Activated CD8-positive, alpha-beta T cell treated with anti-CD3 and anti-CD28 coated beads for 36 hours (primary cell): ENCODE measurements around the gene LGALS3. TPM values are rescaled to one million over a fixed set of nuclear protein-coding genes. Genes with fewer than 3 reads are reported as not detected.

Experiments used
- ATAC-seq: fragments of 200-7000 bp; cut with Tn5 transposase; one replicate; pipeline ENCODE4 v1.10.0; 2021; ENCODE audit warnings: mild to moderate bottlenecking, moderate library complexity
- CTCF ChIA-PET: fragments of 350-600 bp; sonication (Branson Sonifier 250); formaldehyde crosslinking; loops from one replicate; lab custom pipeline; 2021; ENCODE audit warnings: antibody characterized with exemption; lab: Charles Lee
- POLR2A ChIA-PET: fragments of 350-600 bp; sonication (Branson Sonifier 250); formaldehyde crosslinking; loops from one replicate; lab custom pipeline; 2021; ENCODE audit warnings: antibody characterized with exemption; lab: Charles Lee
- DNase-seq: peaks from one replicate; pipeline ENCODE4 v3.0.0-alpha.2; 2020
- H3K27ac Mint-ChIP-seq: one replicate; pipeline ENCODE4 v1.8.0; 2021; ENCODE audit warnings: mild to moderate bottlenecking, mixed read lengths
- H3K27me3 Mint-ChIP-seq: one replicate; pipeline ENCODE4 v1.8.0; 2021; ENCODE audit warnings: mixed read lengths
- H3K36me3 Mint-ChIP-seq: one replicate; pipeline ENCODE4 v1.8.0; 2021; ENCODE audit warnings: low read depth, mixed read lengths
- H3K4me1 Mint-ChIP-seq: one replicate; pipeline ENCODE4 v1.8.0; 2021; ENCODE audit warnings: low read depth, mixed read lengths
- H3K4me3 Mint-ChIP-seq: one replicate; pipeline ENCODE4 v1.8.0; 2021; ENCODE audit warnings: mild to moderate bottlenecking, moderate library complexity, mixed read lengths
- H3K9me3 Mint-ChIP-seq: one replicate; pipeline ENCODE4 v1.8.0; 2021; ENCODE audit warnings: mixed read lengths
- intact Hi-C: fragments of 100-400 bp; cut with micrococcal nuclease; formaldehyde crosslinking; loops from one replicate; pipeline ENCODE4 v1.10.0; 2022
- total RNA-seq, 2 experiments: library from RNA; stranded (reverse); gene quantifications; one replicate each; pipeline ENCODE4 v1.2.3, GENCODE V29; 2021
- TF ChIP-seq, protein P1 (sequence below): fragments of 200-600 bp; IDR thresholded peaks from one replicate; pipeline ENCODE4 v1.8.0; 2022; ENCODE audit warnings: antibody characterized with exemption, mild to moderate bottlenecking

Gene LGALS3
- total RNA-seq, 2 experiments from 2014 or later, result 4.5 to 6.0 TPM

DNA sequence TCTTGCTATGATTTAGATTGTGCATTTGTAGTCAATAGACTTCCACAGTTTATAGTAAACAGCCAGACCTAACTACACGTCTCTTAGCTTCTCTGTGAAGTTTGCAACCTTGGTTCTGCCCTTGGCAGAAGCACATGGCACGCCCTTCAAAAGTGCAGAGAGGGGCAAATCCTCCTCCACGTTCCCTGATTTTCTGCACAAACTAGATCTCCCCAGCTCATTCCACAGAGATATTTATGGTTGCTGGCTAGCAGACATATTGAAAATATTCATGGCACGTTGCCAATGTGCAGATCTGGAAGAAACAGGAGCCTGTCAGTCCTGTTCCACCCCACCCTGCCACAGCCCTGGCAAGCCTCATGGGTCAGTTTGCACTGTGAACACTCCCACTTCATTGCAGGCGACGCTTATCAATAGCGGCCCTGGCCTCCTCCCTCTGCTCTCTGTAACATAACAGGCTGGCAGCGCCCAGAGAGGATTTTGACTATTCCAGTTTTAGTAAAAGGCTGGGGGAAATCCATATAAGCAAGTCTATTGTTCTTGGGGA, 6.5 kb upstream of the LGALS3 start:
- TF ChIP-seq, protein P1, sequence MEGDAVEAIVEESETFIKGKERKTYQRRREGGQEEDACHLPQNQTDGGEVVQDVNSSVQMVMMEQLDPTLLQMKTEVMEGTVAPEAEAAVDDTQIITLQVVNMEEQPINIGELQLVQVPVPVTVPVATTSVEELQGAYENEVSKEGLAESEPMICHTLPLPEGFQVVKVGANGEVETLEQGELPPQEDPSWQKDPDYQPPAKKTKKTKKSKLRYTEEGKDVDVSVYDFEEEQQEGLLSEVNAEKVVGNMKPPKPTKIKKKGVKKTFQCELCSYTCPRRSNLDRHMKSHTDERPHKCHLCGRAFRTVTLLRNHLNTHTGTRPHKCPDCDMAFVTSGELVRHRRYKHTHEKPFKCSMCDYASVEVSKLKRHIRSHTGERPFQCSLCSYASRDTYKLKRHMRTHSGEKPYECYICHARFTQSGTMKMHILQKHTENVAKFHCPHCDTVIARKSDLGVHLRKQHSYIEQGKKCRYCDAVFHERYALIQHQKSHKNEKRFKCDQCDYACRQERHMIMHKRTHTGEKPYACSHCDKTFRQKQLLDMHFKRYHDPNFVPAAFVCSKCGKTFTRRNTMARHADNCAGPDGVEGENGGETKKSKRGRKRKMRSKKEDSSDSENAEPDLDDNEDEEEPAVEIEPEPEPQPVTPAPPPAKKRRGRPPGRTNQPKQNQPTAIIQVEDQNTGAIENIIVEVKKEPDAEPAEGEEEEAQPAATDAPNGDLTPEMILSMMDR, result no peak
- DNase-seq (no peak), ATAC-seq (no peak)
- POLR2A ChIA-PET, result no interaction called here
- Mint-ChIP-seq H3K4me1 (peaks cover 4% of the 10 kb centered on the region), H3K36me3 (no peaks in the 10 kb centered on the region), H3K27me3 (peaks cover 6% of the 10 kb centered on the region), H3K27ac (no peak overlapping the region), H3K4me3 (no peak overlapping the region), H3K9me3 (no peaks in the 10 kb centered on the region)
- CTCF ChIA-PET, result interaction anchor here (1.2 kb wide), 1 partner anchor 12 kb away, joined by 4 read pairs; no protein-coding TSS in a partner anchor
- intact Hi-C loops, result no loop called here

DNA sequence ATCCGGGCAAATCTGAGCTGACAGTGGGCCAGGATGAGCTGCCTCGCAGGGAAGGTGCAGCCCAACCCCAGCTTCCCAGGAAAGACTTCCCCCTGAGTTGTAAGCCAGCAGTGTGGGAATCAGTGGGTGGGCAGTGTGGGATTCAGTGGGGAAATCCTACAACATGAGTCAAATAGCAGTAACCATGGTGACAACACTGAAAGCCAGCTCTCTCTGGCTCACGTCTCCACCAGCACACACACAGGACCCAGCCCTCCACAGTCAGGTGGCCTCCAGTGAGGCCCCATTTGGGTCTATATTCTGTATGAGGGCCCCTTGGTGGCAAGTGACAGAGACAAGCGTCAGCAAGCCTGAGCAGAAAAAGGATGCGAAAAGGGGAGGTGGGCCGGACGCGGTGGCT, 6.0 kb upstream of the LGALS3 start:
- H3K9me3 Mint-ChIP-seq, result no peaks in the 10 kb centered on the region
- CTCF ChIA-PET, result interaction anchor here (1.4 kb wide), 1 partner anchor 38 kb away, joined by 3 read pairs; no protein-coding TSS in a partner anchor
- DNase-seq, result no peak
- H3K4me1 Mint-ChIP-seq, result peaks cover 4% of the 10 kb centered on the region
- H3K4me3 Mint-ChIP-seq, result no peak overlapping the region
- no peak overlapping the region for H3K27ac Mint-ChIP-seq
- TF ChIP-seq, protein P1, result no peak
- peaks cover 11% of the 10 kb centered on the region for H3K27me3 Mint-ChIP-seq
- POLR2A ChIA-PET, result no interaction called here
- H3K36me3 Mint-ChIP-seq, result no peaks in the 10 kb centered on the region
- intact Hi-C loops, result no loop called here
- no peak for ATAC-seq

DNA sequence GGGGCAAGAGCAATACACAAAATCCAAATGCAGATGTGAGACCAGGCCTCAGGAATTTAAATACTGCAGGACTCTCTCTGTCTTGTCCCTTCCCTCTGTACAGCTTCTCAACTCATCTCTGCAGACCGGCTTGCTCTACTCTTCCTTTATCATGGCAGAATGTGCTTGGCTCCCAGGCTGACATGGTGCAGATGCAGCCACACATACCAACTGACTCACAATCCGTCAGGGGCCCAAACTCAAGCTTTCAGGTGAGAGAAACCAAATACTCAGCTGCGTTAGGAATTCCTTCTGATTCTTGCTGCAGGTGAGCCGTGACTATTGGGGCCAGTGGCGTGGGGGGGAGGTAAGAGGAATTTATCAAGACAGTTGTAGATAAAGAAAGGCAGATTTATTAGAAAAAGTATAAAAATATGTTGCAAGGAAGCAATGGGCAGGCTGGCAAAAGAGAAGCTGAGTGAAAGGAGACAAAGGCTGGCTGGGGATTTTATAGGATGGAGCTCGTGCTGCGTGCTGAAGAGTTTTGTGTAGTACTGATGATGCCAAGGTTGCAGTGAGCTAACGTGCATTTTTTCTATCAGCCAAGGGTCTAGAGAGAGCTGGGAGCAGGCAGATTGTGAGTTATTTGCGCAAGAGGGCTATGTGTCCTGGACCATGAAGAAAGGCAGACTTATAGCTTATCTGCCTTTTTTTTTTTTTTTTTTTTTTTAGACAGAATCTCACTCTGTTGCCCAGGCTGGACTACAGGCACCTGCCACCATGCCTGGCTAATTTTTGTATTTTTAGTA, 5.0 kb upstream of the LGALS3 start:
- Mint-ChIP-seq H3K4me1 (peaks cover 4% of the 10 kb centered on the region), H3K36me3 (no peaks in the 10 kb centered on the region), H3K27ac (no peak overlapping the region), H3K9me3 (no peaks in the 10 kb centered on the region), H3K27me3 (peaks cover 18% of the 10 kb centered on the region), H3K4me3 (no peak overlapping the region)
- DNase-seq, result no peak
- TF ChIP-seq, protein P1, result no peak
- POLR2A ChIA-PET, result no interaction called here
- intact Hi-C loops, result no loop called here
- CTCF ChIA-PET, result interaction anchor here (1.1 to 1.4 kb wide), 2 partner anchors 21 to 37 kb away, joined by 3 read pairs; no protein-coding TSS in a partner anchor
- no peak for ATAC-seq

DNA sequence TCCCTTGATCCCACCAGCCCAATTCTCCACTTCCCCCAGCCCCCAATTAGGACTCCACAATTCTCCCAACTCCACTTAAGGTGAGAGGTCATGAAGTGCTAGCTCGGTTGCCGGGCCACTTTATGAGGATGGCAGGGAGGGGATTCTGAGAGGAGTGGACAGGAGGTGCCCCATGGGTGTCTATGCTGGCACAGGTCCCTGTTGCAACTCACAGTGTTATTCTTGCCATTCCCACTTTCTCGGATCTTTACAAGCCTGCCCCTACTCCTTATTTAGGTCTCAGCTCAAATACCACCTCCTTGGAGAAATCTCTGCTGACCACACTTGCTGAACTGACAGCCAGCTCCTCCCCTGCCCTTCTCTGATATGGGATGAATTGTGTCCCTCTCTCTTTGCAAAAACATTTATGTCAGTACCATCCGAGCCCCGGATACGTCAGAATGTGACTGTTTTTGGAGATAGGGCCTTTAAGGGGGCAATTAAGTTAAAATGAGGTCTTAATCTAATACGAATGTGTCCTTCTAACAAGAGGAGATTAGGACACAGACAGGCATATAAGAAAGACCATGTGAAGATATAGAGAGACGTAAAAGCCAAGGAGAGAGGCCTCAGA, 4.2 kb upstream of the LGALS3 start:
- intact Hi-C loops, result no loop called here
- H3K27ac Mint-ChIP-seq, result no peak overlapping the region
- TF ChIP-seq, protein P1, result no peak
- ATAC-seq (no peak), DNase-seq (no peak)
- ChIA-PET POLR2A (no interaction called here), CTCF (interaction anchor here (1.1 to 1.4 kb wide), 2 partner anchors 22 to 36 kb away, joined by 3 read pairs; no protein-coding TSS in a partner anchor)
- H3K4me3 Mint-ChIP-seq, result no peak overlapping the region
- H3K36me3 Mint-ChIP-seq, result no peaks in the 10 kb centered on the region
- H3K27me3 Mint-ChIP-seq, result peaks cover 19% of the 10 kb centered on the region
- H3K4me1 Mint-ChIP-seq, result peaks cover 6% of the 10 kb centered on the region
- no peaks in the 10 kb centered on the region for H3K9me3 Mint-ChIP-seq

DNA sequence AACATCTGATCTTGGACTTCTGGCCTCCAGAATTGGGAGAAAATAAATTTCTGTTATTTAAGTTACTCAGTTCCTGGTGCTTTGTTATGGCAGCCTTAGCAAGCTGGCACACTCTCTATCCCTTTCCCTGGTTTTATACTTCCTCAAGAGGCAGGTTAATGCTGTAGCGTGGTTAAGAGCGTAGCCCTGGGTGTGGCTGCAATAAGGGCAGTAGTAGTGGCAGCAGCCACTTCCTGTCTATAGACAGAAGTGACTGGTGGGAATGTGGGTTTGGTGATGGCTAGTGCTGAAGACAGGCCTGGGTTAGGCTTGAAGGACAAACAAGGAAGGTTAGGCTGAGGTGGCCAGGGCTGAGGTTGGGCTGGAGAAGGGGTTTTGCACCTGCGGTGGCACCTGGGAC, 3.6 kb upstream of the LGALS3 start:
- Mint-ChIP-seq H3K9me3 (no peaks in the 10 kb centered on the region), H3K4me3 (no peak overlapping the region), H3K27me3 (peaks cover 23% of the 10 kb centered on the region), H3K36me3 (no peaks in the 10 kb centered on the region), H3K4me1 (peaks cover 10% of the 10 kb centered on the region), H3K27ac (no peak overlapping the region)
- ChIA-PET CTCF (no interaction called here), POLR2A (no interaction called here)
- DNase-seq (no peak), ATAC-seq (no peak)
- TF ChIP-seq, protein P1, result no peak
- intact Hi-C loops, result no loop called here
